Pulmonary artery endothelial cell (primary cell): ENCODE measurements around the gene LMCD1. TPM values are rescaled to one million over a fixed set of nuclear protein-coding genes. Genes with fewer than 3 reads are reported as not detected.

Source experiments
- DNase-seq: peaks from one replicate; pipeline ENCODE4 v3.0.0-alpha.2; 2011; ENCODE audit warnings: low read depth, low spot score
- total RNA-seq: library from RNA; depleted of rRNA; stranded (reverse); fragments of >200 nt; gene quantifications from 2 replicates; pipeline ENCODE4 v1.2.3, GENCODE V29; 2014

The LMCD1 gene
- total RNA-seq, 1 donor from 2014 or later = 14.0 TPM

- DNase-seq = no peak
Observed at GRCh38 chr3:8617921-8618320, 116.3 kb downstream of the LMCD1 start.

GRCh38 chr3:8618950-8619349, 117.3 kb downstream of the LMCD1 start:
- DNase-seq = no peak

- DNase-seq = no peak
Observed at GRCh38 chr3:8619548-8619947, 117.9 kb downstream of the LMCD1 start.

GRCh38 chr3:8621141-8621540, 119.5 kb downstream of the LMCD1 start:
- DNase-seq = no peak

- no peak for DNase-seq
Observed at GRCh38 chr3:8621872-8622271, 120.2 kb downstream of the LMCD1 start.

- peak; percentile 15 for DNase-seq
Observed at GRCh38 chr3:8622873-8623691, 121.5 kb downstream of the LMCD1 start.

GRCh38 chr3:8623741-8624140, 122.1 kb downstream of the LMCD1 start:
- DNase-seq = no peak

Other genes with a start within 250 kb of the LMCD1 start
- not detected in 2 replicates for gene SSUH2, start 143.0 kb downstream of the LMCD1 start, total RNA-seq
- gene CAV3, start 232.0 kb downstream of the LMCD1 start, total RNA-seq = not detected in 2 replicates